ENCODE results near the gene FAM8A1. TPM values are rescaled to one million over a fixed set of nuclear protein-coding genes. Genes with fewer than 3 reads are reported as not detected.
A peak's percentile ranks its signal among the peaks of the same experiment; 100 is the strongest.

FAM8A1 gene
- total and polyA plus RNA-seq, 2 donors from 2014 or later: 16.9 to 20.7 TPM

- peak overlapping the region; percentile 74 to 94 (median 75) for H3K4me3 ChIP-seq (ENCODE audit: low read length in 3 of 3)
- H3K27ac ChIP-seq (ENCODE audit: low read depth in 2 of 2, low read length in 2 of 2): peak overlapping the region in 1 of 2 donors; percentile 84
- intact Hi-C loops (cut with DNase I): no loop called here
- no peaks in the 10 kb centered on the region for H3K9me3 ChIP-seq (ENCODE audit: control insufficient read depth in 2 of 3, insufficient read depth in 1 of 3, low read length in 3 of 3)
- no peak for TF ChIP-seq CTCF (IDR thresholded peaks at IDR 0.05; ENCODE audit: borderline replicate concordance, extremely low read depth, insufficient read depth)
- no peak for DNase-seq
- H3K9ac ChIP-seq (ENCODE audit: low read length in 3 of 3): peak overlapping the region; percentile 48 to 89 (median 85)
- H3K27me3 ChIP-seq (ENCODE audit: control insufficient read depth, insufficient read depth, low read length): no peaks in the 10 kb centered on the region
- no peaks in the 10 kb centered on the region for H3K4me1 ChIP-seq (ENCODE audit: control insufficient read depth in 2 of 3, insufficient read depth in 2 of 3, low read depth in 1 of 3, low read length in 3 of 3)
- peaks cover 0 to 5% (median 0%) of the 10 kb centered on the region in 3 donors for H3K36me3 ChIP-seq (ENCODE audit: control insufficient read depth in 2 of 3, insufficient read depth in 3 of 3, low read length in 3 of 3)
- FAIRE-seq: no peak
Measured at GRCh38 chr6:17601386-17601703, 1.2 kb downstream of the FAM8A1 start.

- Histone ChIP-seq H3K9me3 (ENCODE audit: control insufficient read depth in 2 of 3, insufficient read depth in 1 of 3, low read length in 3 of 3) (no peaks in the 10 kb centered on the region), H3K9ac (ENCODE audit: low read length in 3 of 3) (no peak overlapping the region), H3K27ac (ENCODE audit: low read depth in 2 of 2, low read length in 2 of 2) (peak overlapping the region in 1 of 2 donors; percentile 2), H3K4me1 (ENCODE audit: control insufficient read depth in 2 of 3, insufficient read depth in 2 of 3, low read depth in 1 of 3, low read length in 3 of 3) (no peaks in the 10 kb centered on the region), H3K36me3 (ENCODE audit: control insufficient read depth in 2 of 3, insufficient read depth in 3 of 3, low read length in 3 of 3) (peaks cover 0 to 13% (median 5%) of the 10 kb centered on the region in 3 donors), H3K4me3 (ENCODE audit: low read length in 3 of 3) (no peak overlapping the region), H3K27me3 (ENCODE audit: control insufficient read depth, insufficient read depth, low read length) (no peaks in the 10 kb centered on the region)
- no peak for TF ChIP-seq CTCF (IDR thresholded peaks at IDR 0.05; ENCODE audit: borderline replicate concordance, extremely low read depth, insufficient read depth)
- intact Hi-C loops (cut with DNase I): no loop called here
- FAIRE-seq (no peak), DNase-seq (no peak)
Measured at GRCh38 chr6:17602888-17603287, 2.8 kb downstream of the FAM8A1 start.

GRCh38 chr6:17606606-17607005 is 6.5 kb downstream of the FAM8A1 start:
- no peak for DNase-seq
- intact Hi-C loops (cut with DNase I): no loop called here
- H3K36me3 ChIP-seq (ENCODE audit: control insufficient read depth in 2 of 3, insufficient read depth in 3 of 3, low read length in 3 of 3): peaks cover 0 to 18% (median 5%) of the 10 kb centered on the region in 3 donors

More at GRCh38 chr6:17606606-17607005, 6.5 kb downstream of the FAM8A1 start:
- Histone ChIP-seq H3K4me3 (ENCODE audit: low read length in 3 of 3) (no peak overlapping the region), H3K27ac (ENCODE audit: low read depth in 2 of 2, low read length in 2 of 2) (no peak overlapping the region), H3K4me1 (ENCODE audit: control insufficient read depth in 2 of 3, insufficient read depth in 2 of 3, low read depth in 1 of 3, low read length in 3 of 3) (no peaks in the 10 kb centered on the region), H3K9me3 (ENCODE audit: control insufficient read depth in 2 of 3, insufficient read depth in 1 of 3, low read length in 3 of 3) (no peaks in the 10 kb centered on the region), H3K9ac (ENCODE audit: low read length in 3 of 3) (no peak overlapping the region), H3K27me3 (ENCODE audit: control insufficient read depth, insufficient read depth, low read length) (no peaks in the 10 kb centered on the region)
- FAIRE-seq: no peak
- no peak for TF ChIP-seq CTCF (IDR thresholded peaks at IDR 0.05; ENCODE audit: borderline replicate concordance, extremely low read depth, insufficient read depth)

Data from kidney (tissue), 14 donors.